ENCODE results near the gene RERG.
"Not testable (repeated sequence)": the region's sequence is repeated elsewhere in the genome, so short reads cannot be mapped to it uniquely, and the experiment has no call there.

Gene RERG

DNA sequence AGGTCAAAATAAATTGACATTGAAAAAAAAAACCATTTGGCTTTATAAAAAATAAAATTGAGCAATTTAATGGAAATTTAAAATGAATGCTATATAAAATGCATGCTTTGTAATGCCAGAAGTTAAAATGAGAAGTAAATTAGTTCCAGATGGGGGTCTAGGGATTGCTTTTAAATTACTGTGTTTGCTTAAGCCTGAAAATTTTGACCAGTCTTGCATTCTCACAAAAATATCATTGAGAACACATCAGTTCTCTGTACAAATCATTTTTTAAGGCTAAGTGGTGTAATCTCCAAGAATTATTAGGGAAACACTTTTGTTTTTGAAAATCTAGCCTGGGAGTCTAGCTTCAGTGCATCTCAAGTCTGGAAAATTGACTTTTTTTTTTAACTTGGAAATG, 90.7 kb downstream of the RERG start:
- no peak for DNase-seq

- DNase-seq = no peak
Measured at GRCh38 chr12:15123401-15123800, 97.8 kb downstream of the RERG start.

DNA sequence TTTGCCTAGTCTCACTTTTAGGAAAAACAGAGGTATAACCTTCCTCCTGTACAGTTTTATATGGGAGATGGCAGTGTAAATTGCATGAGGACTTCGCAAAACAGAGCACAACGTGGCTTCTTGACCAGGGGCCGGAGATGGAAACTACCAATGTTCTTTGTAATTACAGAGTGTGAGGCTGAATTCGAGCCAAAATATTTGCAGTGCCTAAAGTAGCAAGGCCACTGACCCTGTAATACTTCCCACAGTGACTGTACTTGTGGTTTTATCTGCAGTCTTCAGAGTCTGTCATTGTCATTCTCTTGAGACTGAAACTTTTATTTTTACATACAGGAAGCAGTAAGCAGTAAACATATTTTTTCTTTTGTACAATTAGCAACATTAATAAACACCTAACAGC, 98.9 kb downstream of the RERG start:
- DNase-seq = no peak

DNA sequence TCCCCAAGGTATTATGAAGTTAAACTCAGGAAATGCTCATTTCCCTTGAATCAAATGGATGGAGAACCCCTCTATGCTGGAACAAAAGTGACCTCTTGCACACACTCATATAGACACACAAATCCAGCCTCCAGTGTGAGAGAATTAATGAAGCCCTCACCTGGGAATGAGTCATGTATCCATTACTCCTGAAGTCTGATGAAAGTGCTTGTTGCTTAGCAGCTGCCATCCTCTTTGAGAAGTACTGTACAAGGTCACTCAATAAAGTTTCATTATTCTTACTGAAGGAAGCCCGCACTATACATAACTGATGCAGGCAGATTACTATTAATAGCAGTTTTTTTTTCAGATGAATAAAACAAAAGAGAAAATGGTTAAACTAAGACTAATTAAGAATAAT, 102.3 kb downstream of the RERG start:
- no peak for DNase-seq

DNA sequence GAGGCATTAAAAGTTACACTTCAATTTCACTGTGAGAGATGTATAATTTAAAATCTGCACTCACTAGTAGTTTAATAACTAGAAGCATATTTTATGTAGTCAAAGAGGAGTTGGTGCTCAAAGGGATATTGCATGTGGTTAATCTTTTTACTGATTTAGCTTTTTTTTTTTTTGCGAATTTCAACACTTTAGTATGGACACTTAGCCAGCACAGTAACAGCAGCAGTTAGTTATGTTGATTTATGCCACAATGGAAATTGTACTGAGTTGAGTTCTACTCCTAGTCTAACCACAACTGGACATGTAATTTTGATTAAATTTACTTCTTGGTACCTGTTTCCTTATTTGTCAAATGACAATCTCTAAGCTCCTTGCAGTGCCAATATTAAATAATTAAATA, 104.2 kb downstream of the RERG start:
- no peak for DNase-seq

DNA sequence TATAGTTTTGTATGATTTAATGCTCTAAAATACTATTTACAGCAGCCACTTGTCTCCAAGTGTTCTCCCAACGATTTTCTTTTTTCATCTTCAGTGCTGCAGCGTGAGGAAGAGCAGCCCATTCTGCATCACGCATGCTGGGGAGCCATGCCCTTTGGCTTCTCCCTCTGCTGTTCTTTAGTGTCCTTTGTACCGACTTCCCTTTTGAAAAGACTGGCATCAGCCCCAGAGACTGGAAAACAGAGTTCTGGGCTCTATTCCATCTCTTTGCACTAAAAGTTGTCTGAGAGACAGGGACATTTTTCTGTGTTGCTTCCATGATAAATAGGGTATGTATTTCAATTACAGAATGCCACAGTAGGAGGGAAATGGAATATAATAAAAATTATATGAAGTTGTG, 105.1 kb downstream of the RERG start:
- DNase-seq = no peak

- DNase-seq = no peak
Measured at GRCh38 chr12:15115434-15115833, 105.8 kb downstream of the RERG start.

DNA sequence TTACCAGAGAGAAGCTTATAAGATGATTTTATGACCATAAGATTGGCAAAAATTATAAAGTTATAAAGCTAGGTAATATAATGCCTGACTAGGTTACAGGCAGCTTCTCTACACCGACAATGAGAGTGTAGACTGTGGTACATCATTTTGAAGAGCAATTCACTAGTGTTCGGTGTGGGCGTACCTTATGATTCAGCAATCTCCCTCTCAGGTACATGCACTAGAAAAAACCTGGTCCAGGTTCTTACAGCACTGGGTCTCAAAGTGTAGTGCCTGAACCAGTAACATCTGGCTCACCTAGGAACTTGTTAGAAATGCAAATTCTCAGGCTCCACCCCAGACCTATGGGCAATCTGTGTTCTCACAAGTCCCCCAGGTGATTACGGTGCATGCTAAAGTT, 106.7 kb downstream of the RERG start:
- DNase-seq = no peak

DNA sequence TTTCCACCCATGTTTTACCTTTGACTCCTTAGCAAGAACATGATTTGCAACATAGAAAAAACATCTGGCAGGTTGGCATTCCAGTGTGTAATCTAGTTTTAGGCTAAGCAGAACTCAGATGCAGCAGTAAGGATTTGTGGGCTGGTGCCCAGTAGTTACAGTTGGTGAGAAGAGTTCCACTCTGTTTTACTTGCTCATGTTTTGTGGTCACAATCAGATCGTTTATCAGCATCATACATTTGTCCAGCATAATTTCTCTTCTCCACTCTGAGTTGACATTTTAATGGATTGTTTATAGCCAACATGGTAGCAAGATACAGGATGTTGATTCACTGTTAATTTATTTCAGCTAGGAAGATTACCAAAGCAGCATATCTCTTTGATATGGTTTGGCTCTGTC, 128.4 kb downstream of the RERG start:
- DNase-seq = no peak

DNA sequence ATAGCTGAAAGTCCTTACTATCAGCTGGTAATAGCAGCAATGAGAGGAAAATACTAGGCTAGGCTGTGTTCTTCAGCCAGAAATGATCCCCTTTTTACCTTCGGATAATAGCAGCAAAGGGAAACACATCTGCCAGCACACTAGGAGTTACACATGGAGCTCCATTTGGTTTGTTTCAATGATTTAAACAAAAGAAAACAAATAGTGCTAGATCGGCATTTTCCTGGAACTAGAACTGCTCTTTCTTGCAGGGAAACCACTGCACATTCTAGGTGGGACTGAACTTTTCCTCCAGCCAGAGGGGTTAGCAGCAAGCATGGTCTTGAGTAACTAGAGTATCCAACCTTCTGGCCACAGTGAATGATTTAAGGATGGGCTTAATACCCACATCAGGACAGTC, 130.8 kb downstream of the RERG start:
- no peak for DNase-seq

- no peak for DNase-seq
Measured at GRCh38 chr12:15088105-15088504, 133.1 kb downstream of the RERG start.

GRCh38 chr12:15077751-15078150, 143.5 kb downstream of the RERG start:
- DNase-seq = not testable (repeated sequence)

DNA sequence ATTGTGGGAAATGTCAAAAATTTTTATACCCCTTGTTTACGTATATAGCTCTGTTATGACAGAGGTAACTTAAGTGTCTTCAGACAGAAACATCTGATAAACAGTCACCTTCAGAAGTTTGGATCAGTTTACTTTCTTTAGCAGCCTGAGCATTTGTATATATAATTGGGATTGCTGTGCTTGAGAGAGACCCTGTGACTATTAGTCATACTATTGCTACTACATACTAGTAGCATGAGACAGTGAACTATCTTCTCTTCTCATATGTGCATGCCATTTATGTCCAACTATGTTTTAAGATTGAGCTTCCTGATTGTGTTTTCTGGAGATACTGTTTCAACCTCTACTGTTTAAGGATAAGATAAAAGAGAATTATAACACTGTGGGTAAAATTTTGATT, 146.9 kb downstream of the RERG start:
- no peak for DNase-seq

GRCh38 chr12:15059123-15059522, 162.1 kb downstream of the RERG start:
- DNase-seq = no peak
